Neural progenitor cell (in vitro differentiated cells): ENCODE results near the gene ERGIC1. TPM values are rescaled to one million over a fixed set of nuclear protein-coding genes. Genes with fewer than 3 reads are reported as not detected.

ENCODE experiments used
- DNase-seq: peaks from one replicate; pipeline ENCODE4 v3.0.0-alpha.2; 2016; ENCODE audit warnings: low spot score
- H2AFZ ChIP-seq: fragments of 200-600 bp; sonication (generic); replicated peaks from 2 replicates; pipeline ENCODE4 v1.6.1; 2016; ENCODE audit warnings: antibody characterized with exemption
- H3F3A ChIP-seq: fragments of 200-600 bp; sonication (generic); 2 replicates; pipeline ENCODE4 v1.6.1; 2016; ENCODE audit warnings: antibody characterized with exemption, low read depth
- H3K27ac ChIP-seq: fragments of 200-600 bp; sonication (generic); 2 replicates; pipeline ENCODE4 v1.5.1; 2016; ENCODE audit warnings: mild to moderate bottlenecking
- H3K27me3 ChIP-seq: fragments of 200-600 bp; sonication (generic); 2 replicates; pipeline ENCODE4 v1.6.1; 2016; ENCODE audit warnings: mild to moderate bottlenecking, moderate library complexity
- H3K36me3 ChIP-seq: fragments of 200-600 bp; sonication (generic); 2 replicates; pipeline ENCODE4 v1.5.1; 2016
- H3K4me1 ChIP-seq: fragments of 200-600 bp; sonication (generic); 2 replicates; pipeline ENCODE4 v1.6.1; 2016; ENCODE audit warnings: mixed run types
- H3K4me2 ChIP-seq: fragments of 200-600 bp; sonication (generic); 2 replicates; pipeline ENCODE4 v1.6.1; 2016
- H3K4me3 ChIP-seq: fragments of 200-600 bp; sonication (generic); 2 replicates; pipeline ENCODE4 v1.5.1; 2016
- H3K79me2 ChIP-seq: fragments of 200-600 bp; sonication (generic); 2 replicates; pipeline ENCODE4 v1.6.1; 2016; ENCODE audit warnings: low read depth
- H3K9ac ChIP-seq: fragments of 200-600 bp; sonication (generic); 2 replicates; pipeline ENCODE4 v1.6.1; 2016
- H3K9me3 ChIP-seq: fragments of 200-600 bp; sonication (generic); 2 replicates; pipeline ENCODE4 v1.5.1; 2016; ENCODE audit warnings: low read depth
- H4K20me1 ChIP-seq: fragments of 200-600 bp; sonication (generic); 2 replicates; pipeline ENCODE4 v1.6.1; 2016; ENCODE audit warnings: low read depth
- H3K27ac Mint-ChIP-seq: 3 replicates; pipeline ENCODE4 v1.8.0; 2021; ENCODE audit warnings: mixed read lengths
- H3K27me3 Mint-ChIP-seq: 2 replicates; pipeline ENCODE4 v1.8.0; 2022; ENCODE audit warnings: low read depth, mild to moderate bottlenecking, inconsistent platforms, moderate library complexity, mixed read lengths; ENCODE audit not compliant: insufficient read depth
- H3K36me3 Mint-ChIP-seq: 3 replicates; pipeline ENCODE4 v1.8.0; 2021; ENCODE audit warnings: mixed read lengths
- H3K4me1 Mint-ChIP-seq: 3 replicates; pipeline ENCODE4 v1.8.0; 2021; ENCODE audit warnings: mixed read lengths
- H3K4me3 Mint-ChIP-seq: 3 replicates; pipeline ENCODE4 v1.8.0; 2021; ENCODE audit warnings: mild to moderate bottlenecking, moderate library complexity, mixed read lengths
- H3K9me3 Mint-ChIP-seq: 3 replicates; pipeline ENCODE4 v1.8.0; 2020; ENCODE audit warnings: mixed read lengths
- EZH2 ChIP-seq: fragments of 200-600 bp; sonication (generic); IDR thresholded peaks from 2 replicates; pipeline ENCODE4 v1.6.1; 2017; ENCODE audit warnings: antibody characterized with exemption, mild to moderate bottlenecking, moderate library complexity
- EZH2phosphoT487 ChIP-seq: fragments of 200-600 bp; sonication (generic); IDR thresholded peaks from 2 replicates; pipeline ENCODE4 v1.6.1; 2017; ENCODE audit warnings: antibody characterized with exemption
- total RNA-seq: library from RNA; depleted of rRNA; stranded (reverse); fragments of >200 nt; gene quantifications from 2 replicates; pipeline ENCODE4 v1.2.3, GENCODE V29; 2015; ENCODE audit warnings: low replicate concordance
- TF ChIP-seq, protein P1 (sequence below): fragments of 200-600 bp; sonication (generic); IDR thresholded peaks from 2 replicates; pipeline ENCODE4 v1.5.1; 2017; ENCODE audit warnings: antibody characterized with exemption, mild to moderate bottlenecking

Gene ERGIC1
- total RNA-seq, 1 donor from 2014 or later: 28.7 TPM

DNA sequence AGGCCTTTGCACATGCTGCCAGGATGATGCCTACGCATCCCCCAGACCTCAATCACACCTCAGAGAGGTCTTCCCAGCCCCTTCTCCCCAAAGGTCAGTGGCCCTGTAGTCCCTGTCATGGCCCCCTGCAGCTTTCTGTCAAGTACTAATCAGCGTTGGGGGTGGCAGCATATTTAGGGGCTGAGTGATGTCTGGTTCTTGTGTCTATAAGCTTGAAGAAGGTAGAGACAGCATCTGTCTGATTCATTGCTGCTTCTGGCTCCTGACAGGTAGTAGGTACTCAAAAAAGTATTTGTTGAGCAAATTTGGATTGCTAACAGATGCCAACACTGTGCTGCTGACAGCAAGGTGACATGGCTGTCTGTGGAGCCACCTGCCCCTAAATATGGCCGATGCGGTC, 73.6 kb downstream of the ERGIC1 start:
- H3K27me3 Mint-ChIP-seq: no peaks in the 10 kb centered on the region
- no peak for DNase-seq
- Histone ChIP-seq H3F3A (no peaks in the 10 kb centered on the region), H3K27me3 (no peaks in the 10 kb centered on the region), H3K9me3 (no peaks in the 10 kb centered on the region), H3K36me3 (no peaks in the 10 kb centered on the region), H3K4me3 (no peak overlapping the region), H2AFZ (no peak overlapping the region), H3K27ac (no peak overlapping the region), H3K9ac (no peak overlapping the region), H3K4me2 (no peak overlapping the region), H4K20me1 (no peaks in the 10 kb centered on the region), H3K79me2 (no peaks in the 10 kb centered on the region), H3K4me1 (peaks cover 14% of the 10 kb centered on the region)
- H3K36me3 Mint-ChIP-seq: peaks cover 5% of the 10 kb centered on the region
- no peak for TF ChIP-seq EZH2
- TF ChIP-seq, protein P1, sequence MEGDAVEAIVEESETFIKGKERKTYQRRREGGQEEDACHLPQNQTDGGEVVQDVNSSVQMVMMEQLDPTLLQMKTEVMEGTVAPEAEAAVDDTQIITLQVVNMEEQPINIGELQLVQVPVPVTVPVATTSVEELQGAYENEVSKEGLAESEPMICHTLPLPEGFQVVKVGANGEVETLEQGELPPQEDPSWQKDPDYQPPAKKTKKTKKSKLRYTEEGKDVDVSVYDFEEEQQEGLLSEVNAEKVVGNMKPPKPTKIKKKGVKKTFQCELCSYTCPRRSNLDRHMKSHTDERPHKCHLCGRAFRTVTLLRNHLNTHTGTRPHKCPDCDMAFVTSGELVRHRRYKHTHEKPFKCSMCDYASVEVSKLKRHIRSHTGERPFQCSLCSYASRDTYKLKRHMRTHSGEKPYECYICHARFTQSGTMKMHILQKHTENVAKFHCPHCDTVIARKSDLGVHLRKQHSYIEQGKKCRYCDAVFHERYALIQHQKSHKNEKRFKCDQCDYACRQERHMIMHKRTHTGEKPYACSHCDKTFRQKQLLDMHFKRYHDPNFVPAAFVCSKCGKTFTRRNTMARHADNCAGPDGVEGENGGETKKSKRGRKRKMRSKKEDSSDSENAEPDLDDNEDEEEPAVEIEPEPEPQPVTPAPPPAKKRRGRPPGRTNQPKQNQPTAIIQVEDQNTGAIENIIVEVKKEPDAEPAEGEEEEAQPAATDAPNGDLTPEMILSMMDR: no peak
- TF ChIP-seq EZH2phosphoT487: no peak
- peaks cover 10% of the 10 kb centered on the region for H3K4me1 Mint-ChIP-seq
- no peak overlapping the region for H3K27ac Mint-ChIP-seq
- no peaks in the 10 kb centered on the region for H3K9me3 Mint-ChIP-seq
- H3K4me3 Mint-ChIP-seq: no peak overlapping the region

DNA sequence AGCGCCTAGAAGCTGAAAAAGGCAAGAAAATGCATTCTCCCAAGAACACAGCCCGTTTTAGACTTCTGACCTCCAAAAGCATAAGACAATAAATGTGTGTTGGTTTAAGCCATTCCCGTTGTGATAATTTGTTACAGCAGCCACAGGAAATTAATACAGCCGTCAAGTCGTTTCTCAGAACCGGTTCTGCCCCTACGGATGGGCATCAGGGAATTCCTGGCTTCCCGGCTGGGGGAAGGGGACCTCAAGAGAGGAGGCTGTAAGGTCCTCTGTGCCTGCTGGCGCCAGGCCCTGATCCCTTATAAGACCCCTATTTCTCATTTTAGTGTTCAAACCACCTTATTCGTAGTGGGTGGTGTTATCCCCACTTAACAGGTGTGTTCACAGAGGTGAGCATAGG, 74.6 kb downstream of the ERGIC1 start:
- DNase-seq: no peak
- Histone ChIP-seq H3F3A (no peaks in the 10 kb centered on the region), H3K27ac (no peak overlapping the region), H3K36me3 (no peaks in the 10 kb centered on the region), H2AFZ (no peak overlapping the region), H3K4me1 (peaks cover 14% of the 10 kb centered on the region), H3K27me3 (no peaks in the 10 kb centered on the region), H3K79me2 (no peaks in the 10 kb centered on the region), H3K4me2 (no peak overlapping the region), H4K20me1 (no peaks in the 10 kb centered on the region), H3K9ac (no peak overlapping the region), H3K9me3 (no peaks in the 10 kb centered on the region), H3K4me3 (no peak overlapping the region)
- Mint-ChIP-seq H3K27ac (no peak overlapping the region), H3K27me3 (no peaks in the 10 kb centered on the region), H3K4me1 (peaks cover 9% of the 10 kb centered on the region), H3K9me3 (no peaks in the 10 kb centered on the region), H3K4me3 (no peak overlapping the region), H3K36me3 (peaks cover 5% of the 10 kb centered on the region)
- TF ChIP-seq EZH2 (no peak), EZH2phosphoT487 (no peak)
- TF ChIP-seq, protein P1: no peak

DNA sequence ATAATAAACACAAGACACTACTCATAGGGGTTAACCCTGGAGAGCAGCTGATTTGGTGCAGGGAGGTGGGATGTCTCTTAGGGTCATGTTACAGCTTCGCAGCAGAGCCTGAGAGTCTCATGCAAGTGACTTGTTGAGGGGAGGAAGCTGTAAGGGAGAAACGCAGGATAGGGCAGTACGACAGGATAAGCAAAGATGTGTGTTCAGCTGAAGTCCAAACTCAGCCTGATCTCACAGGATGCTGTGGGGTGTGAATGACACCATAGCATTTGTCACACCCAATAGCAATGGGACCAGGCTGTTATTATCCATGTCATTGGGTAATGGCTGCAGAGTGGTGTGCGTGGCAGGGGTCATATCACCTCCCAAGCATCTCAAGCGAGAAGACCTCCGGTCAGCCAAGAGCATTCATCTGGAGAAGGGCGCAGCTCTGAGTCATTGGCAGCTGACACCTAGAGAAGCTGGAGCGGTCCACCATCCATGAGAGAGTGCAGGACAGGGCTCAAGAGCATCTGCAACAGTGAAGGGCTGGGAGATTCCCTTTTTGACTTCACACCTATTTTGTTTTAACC, 76.0 kb downstream of the ERGIC1 start:
- Mint-ChIP-seq H3K4me3 (no peak overlapping the region), H3K27me3 (no peaks in the 10 kb centered on the region), H3K9me3 (no peaks in the 10 kb centered on the region), H3K36me3 (peaks cover 5% of the 10 kb centered on the region), H3K4me1 (peaks cover 5% of the 10 kb centered on the region), H3K27ac (no peak overlapping the region)
- no peaks in the 10 kb centered on the region for H3K36me3 ChIP-seq
- TF ChIP-seq EZH2 (no peak), EZH2phosphoT487 (no peak)
- TF ChIP-seq, protein P1: no peak
- H3K4me2 ChIP-seq: no peak overlapping the region
- no peaks in the 10 kb centered on the region for H3K9me3 ChIP-seq
- H4K20me1 ChIP-seq: no peaks in the 10 kb centered on the region
- peaks cover 14% of the 10 kb centered on the region for H3K4me1 ChIP-seq
- no peaks in the 10 kb centered on the region for H3F3A ChIP-seq
- no peak overlapping the region for H2AFZ ChIP-seq
- no peak for DNase-seq
- no peak overlapping the region for H3K4me3 ChIP-seq
- H3K79me2 ChIP-seq: no peaks in the 10 kb centered on the region
- no peak overlapping the region for H3K27ac ChIP-seq
- no peaks in the 10 kb centered on the region for H3K27me3 ChIP-seq
- no peak overlapping the region for H3K9ac ChIP-seq
